WI38 (cell line): ENCODE measurements around the gene SORT1.

Experiments used
- H3K4me3 ChIP-seq: 2 replicates; pipeline ENCODE4 v1.5.1; 2011; ENCODE audit warnings: low read depth, mild to moderate bottlenecking, control low read depth, low read length
- CTCF ChIP-seq: IDR thresholded peaks from 2 replicates; pipeline ENCODE4 v1.5.1; 2012; ENCODE audit warnings: low read depth, mild to moderate bottlenecking, control low read depth, low read length

The SORT1 gene

GRCh38 chr1:109372281-109372680 is 25.4 kb downstream of the SORT1 start:
- TF ChIP-seq CTCF, result no peak
- no peak overlapping the region for H3K4me3 ChIP-seq

- peak overlapping the region; percentile 19 for H3K4me3 ChIP-seq
- TF ChIP-seq CTCF, result no peak
Measured at GRCh38 chr1:109371341-109371739, 26.4 kb downstream of the SORT1 start.

GRCh38 chr1:109370712-109371340 is 26.9 kb downstream of the SORT1 start:
- H3K4me3 ChIP-seq, result peak overlapping the region; percentile 19

GRCh38 chr1:109369167-109369746 is 28.5 kb downstream of the SORT1 start:
- TF ChIP-seq CTCF, result no peak
- H3K4me3 ChIP-seq, result no peak overlapping the region

More at GRCh38 chr1:109370712-109371340, 26.9 kb downstream of the SORT1 start:
- TF ChIP-seq CTCF, result no peak

GRCh38 chr1:109368464-109368863 is 29.3 kb downstream of the SORT1 start:
- TF ChIP-seq CTCF, result no peak
- no peak overlapping the region for H3K4me3 ChIP-seq

- TF ChIP-seq CTCF, result no peak
- H3K4me3 ChIP-seq, result no peak overlapping the region
Measured at GRCh38 chr1:109367626-109368025, 30.1 kb downstream of the SORT1 start.

- TF ChIP-seq CTCF, result no peak
- H3K4me3 ChIP-seq, result no peak overlapping the region
Measured at GRCh38 chr1:109365642-109366204, 32.0 kb downstream of the SORT1 start.
